ENCODE measurements around the gene MTHFR.
A peak's percentile ranks its signal among the peaks of the same experiment; 100 is the strongest.

Gene MTHFR

DNA sequence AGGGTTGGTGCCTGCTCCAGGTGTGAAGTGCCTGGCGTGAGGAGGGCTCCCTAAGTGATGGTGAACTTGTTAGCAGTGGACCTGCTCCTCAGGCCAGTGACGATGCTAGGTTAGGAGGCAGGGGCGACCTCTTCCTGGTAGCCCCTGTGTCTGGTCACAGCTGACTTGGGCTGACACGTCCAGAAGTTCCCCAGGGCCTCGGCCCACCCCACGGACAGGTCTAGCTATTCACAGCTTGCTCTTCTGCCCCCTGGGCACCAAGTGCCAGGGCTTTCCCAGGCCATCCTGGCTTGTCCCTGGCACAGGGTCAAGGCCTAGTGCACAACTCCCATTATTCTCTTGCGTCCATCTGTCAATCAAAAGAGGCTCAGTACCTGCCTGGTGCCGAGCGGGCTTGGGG, 54.7 kb downstream of the MTHFR start:
- no peak for DNase-seq

DNA sequence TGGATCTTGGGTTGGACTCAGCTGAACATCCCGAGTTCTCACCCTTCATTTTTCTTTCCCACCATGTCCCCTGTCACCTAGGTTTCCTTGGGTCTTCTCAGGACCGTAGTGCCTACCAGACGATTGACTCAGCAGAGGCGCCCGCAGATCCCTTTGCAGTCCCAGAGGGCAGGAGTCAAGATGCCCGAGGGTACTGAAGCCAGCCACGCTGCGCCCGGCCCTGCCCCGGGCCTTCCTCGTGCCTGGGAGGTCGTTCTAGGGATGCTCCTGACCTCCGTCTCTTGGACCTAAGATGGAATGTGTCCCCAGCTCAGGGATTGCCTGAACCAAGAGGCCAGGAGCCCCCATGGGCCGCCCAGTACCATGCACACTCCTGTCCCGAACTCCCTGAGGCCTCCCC, 55.8 kb downstream of the MTHFR start:
- no peak for DNase-seq

DNA sequence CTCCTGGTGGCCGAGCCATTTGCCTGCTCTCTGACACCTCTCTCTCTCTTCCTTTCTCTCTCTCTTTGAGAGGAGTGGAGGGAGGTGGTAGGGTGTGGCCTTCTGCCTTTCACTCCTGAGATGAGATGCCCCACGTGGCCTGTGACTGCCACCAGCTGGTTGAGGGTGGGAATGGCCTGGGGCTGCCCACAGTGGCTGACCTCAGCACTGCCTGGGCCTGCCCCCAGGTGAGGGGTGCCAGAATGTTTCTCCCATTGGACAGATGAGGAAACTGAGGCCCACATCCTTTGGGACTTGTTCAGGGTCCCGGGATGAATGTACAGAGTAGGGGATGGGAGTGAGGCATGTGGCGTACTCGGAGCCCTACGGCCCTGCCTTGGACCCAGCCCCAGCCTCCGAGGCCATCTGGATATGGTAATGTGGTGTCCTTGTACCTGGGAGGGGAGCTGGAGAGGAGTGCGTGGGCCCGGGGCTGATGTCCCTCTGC, 56.5 kb downstream of the MTHFR start:
- no peak for DNase-seq

DNA sequence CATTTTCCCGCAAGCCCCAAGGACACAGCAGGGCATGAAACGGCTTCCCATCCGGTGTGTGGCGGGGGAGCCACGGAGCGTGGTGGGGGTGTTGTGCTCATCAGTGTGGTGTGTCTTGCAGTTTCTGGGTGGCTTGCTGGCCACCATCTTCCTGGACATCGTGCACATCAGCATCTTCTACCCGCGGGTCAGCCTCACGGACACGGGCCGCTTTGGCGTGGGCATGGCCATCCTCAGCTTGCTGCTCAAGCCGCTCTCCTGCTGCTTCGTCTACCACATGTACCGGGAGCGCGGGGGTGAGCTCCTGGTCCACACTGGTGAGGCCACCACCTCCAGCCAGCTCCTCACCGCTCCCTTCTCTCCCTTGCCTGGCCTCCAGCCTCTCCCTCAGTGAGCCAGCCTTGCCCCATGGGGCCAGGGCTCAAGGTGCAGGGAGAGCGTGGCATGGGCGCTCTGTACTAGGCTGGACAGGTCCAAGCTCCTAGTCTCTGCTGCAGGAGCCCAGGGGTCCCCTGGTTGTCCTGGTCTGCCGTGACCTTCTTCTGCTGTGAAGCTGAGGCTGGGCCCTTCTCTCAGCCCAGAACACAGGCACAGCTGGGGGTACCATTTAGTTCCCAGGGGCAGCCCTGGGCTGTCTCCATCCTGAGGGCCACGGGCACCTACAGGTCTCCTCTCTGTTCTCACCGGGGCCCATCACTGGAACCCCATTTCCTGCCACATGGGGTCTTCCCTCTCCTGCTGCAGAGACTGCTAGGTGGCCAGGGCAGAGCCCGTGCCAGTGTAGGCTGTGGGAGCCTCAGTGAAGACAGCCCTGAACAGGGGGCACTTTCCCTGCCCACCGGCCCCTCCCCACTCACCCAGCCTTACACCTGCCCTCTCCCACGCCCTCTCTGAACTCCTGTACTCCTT, 57.2 kb downstream of the MTHFR start:
- DNase-seq: no peak

DNA sequence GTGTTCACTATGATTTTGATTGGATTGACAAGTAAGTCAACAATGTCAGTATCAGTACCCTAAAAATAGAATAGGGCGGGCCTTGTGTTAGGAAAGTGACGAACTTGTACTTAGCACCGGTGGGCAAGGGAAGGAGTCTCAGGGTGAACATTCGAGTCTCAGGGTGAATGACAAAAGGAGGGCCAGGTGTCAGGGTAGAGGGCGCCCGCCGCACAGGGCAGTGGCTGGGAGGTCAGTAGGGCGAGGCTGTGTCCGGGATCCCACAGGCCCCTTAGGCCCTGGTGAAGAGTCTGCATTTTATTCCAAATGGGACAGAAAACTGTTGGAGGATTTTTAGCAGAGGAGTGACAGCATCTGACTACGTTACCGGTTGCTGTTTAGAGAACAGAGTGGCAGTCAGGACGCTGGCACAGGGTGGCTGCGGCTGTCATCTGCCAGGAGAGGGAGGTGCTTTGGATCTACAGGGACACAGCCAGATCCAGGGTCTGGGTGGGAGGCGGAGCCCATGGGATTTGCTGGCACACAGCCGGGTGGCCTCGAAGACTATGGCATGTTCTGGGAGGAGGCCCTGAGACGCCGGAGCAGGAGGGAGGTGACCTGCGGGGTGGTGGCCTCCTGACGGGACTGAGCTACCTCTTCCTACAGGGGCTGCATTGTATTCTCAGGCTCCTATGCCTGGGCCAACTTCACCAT, 58.8 kb downstream of the MTHFR start:
- DNase-seq: no peak

DNA sequence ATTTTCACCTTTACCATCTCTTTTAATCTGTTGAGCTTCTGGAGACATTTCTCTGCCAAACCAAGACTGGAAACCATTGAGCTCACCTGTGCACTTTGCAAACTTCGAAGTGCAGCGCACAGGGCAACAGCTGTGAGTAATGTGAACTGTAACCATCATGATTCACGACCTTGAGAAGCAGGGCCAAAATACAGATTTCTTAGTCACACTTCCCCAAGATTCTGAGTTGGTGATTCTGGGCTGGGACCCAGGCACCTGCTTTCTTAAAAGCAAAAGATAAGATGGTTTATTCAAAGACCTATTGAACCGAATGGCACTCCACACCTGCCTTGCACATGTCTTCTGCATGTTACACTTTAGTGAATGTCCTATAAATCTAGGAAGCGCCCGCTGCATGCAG, 59.7 kb downstream of the MTHFR start:
- DNase-seq: no peak

DNA sequence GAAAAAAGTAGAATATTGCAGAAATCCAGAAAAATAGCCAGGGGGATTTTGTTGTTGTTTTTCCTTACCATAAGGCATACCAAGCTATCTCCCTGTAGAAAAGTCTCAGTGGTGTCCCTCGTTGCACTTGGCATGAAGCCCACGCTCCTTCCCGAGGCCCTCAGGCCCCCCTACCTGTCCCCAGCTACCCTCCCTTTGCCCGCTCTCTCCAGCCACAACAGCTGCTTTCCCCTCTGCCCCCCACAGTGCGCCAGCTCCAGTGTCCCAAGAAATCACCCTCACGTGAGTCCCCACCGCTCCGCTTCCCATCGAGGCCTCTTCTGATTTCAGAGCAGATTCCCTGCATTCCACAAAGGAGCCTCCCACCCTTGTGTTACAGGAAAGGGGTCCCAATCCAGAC, 61.5 kb downstream of the MTHFR start:
- DNase-seq: no peak

DNA sequence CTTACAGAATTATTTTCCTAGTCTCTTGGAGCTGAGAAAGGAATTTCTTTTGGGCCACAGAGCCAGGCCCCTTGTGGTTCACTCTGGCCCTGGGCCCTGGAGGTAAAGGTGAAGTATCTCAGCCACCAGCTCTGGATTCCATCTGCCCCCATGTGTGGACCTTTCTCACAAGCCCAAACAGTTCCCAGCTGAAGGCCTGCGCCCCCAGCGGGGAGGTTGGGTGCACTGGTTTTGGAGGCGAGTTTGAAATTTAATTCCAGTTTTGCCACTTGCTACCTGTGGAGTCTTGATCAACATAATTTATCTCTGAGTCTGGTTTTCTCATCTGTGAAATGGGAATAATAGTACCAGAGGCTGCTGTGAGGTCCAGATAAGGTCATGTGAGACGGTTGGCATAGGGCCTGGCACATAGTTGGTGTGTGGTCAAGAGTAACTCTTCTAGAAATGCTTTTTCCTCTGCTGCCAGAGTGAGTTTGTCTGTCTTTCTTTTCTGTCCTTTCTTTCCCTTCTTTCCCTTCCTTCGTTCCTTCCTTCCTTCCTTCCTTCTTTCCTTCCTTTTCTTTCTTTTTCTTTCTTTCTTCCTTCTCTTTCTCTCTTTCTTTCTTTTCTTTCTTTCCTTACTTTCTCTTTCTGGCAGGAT, 63.7 kb downstream of the MTHFR start:
- no peak for DNase-seq

DNA sequence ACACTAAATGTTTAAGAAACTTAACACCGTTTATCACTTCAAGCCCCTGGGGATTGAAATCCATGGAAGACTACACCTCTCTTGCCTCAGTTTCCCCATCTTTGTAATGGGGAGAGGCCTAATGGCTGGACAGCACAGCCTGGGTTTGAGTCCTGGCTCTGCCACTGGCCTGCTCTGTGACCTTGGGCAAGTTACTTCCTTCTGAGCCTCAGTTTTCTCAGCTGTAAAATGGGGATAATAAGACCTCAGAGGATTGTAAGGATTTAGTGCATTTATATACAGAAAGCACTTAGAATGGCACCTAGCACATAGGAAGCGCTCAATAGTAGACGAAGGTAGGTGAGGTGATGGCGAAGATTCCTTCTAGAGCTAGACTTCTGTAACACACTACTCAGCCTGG, 64.3 kb downstream of the MTHFR start:
- no peak for DNase-seq

DNA sequence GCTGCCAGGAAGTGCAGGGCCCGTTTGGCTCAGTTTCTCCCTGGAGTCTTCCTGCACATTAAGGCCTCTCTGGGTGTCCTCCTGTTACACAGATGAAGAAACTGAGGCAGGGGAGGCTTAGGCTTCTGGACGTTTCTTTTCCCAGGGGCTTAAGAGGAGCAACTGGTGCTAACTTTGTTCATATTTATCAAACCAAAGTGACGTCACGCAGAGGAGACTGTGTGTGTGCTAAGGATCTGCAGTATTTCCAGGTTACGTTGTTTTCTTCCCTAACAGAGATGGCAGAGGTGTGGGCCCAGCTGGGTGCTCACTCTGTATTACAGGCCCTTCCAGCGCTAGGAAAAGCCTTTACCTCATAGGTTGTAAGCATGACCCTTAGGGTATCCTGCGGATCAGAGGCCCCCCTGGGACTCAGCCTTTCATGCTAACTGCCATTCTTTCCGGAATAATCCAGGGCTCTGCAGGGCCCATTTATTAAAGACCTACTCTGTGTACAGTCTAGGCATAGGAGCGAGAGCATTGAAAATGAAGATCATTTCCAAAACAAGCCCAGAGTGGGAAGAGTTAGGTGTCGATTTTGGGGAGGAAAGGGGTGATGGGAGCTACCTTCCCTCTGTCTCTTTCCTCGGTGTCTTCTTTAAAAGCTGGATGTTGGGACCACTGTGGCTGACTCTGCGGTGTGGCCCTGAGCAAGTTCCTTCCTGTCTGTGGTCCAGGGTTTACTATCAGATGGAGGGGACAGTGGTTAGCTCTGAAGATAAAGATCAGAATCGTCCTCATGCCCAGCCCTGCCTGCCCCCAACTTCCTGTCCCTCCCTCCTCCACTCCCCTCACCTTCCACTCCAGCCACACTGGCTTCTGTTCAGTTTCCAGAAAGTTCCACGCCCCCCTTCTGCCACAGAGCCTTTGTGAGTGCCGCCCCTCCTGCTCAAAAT, 65.2 kb downstream of the MTHFR start:
- no peak for DNase-seq

DNA sequence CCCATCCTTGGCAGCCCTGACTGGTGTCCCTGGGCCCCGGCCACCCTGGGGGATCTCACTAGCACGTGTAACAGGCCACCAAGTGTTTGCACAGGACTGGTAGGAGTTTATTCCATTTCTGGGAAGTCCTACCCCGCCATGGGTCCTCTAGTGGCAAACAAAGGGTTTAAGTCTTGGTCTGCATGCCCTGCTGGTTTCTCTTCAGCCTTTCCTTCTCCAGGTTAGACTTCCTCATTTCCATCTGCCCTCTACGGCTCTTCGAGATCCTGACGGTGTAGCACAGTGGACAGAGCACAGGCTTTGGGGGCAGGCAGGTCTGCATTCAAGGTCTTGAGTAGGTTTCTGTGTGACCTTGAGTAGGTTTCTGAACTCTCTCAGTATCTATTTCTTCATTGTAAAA, 67.0 kb downstream of the MTHFR start:
- DNase-seq: no peak

DNA sequence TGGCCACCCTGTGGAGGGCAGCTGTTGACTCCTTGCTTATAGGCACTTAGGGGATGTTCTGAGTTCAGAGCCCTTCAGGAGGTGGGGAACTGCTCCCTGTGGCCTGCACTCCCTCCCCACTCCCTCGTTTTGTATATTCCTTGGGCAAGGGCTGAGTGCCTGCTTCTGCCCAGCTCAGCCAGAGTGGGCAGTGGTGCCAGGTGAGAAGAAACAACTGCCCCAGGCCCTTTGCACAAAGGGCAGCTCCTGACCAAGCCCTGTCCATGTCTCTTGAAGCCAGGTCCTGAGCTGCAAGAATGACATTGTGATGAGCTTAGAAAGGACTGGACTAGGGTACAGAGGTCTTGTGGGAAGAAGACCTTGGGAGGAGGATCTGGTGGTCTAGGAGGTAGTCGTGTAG, 67.7 kb downstream of the MTHFR start:
- no peak for DNase-seq

DNA sequence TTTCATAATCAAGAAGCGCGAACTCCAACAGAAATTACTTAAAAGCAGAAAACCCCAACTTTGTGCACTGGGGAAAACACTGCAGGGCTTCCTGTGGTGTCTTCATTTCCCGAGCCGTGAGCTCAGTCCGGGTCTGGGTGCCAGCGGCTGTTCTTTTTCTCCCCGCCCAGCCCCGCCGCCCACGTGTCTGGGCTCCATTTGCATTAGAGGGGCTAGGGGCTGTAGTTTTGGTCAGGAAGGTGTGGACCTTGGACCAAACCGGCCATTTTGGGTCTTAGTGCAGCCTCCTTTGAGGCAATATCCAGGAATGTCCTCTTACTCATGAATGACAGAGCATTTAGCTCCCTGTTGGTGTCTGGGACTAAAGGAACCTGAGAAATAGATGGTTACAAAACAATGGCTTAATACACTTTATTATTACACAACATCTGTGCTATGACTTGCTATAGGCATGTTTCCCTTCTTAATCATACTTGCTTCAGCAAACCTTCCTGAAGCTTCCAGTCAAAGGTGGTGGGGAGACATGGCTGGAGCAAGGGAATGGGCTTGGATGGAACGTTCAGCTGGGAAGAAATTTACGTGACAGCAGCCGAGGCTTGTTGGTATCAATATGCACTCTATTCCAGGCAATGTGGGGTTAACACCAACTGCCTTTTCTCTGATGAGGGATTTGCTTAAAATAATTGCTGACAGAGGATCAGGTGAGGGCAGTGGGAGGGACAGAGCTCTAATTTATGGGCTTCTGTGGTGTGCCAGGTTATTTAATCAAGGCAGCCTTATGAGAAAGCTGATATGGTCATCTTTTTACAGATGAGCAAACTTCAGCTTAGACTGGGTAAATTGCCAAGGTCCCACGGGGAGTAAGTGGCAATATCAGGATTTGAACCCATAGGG, 68.8 kb downstream of the MTHFR start:
- no peak for DNase-seq

DNA sequence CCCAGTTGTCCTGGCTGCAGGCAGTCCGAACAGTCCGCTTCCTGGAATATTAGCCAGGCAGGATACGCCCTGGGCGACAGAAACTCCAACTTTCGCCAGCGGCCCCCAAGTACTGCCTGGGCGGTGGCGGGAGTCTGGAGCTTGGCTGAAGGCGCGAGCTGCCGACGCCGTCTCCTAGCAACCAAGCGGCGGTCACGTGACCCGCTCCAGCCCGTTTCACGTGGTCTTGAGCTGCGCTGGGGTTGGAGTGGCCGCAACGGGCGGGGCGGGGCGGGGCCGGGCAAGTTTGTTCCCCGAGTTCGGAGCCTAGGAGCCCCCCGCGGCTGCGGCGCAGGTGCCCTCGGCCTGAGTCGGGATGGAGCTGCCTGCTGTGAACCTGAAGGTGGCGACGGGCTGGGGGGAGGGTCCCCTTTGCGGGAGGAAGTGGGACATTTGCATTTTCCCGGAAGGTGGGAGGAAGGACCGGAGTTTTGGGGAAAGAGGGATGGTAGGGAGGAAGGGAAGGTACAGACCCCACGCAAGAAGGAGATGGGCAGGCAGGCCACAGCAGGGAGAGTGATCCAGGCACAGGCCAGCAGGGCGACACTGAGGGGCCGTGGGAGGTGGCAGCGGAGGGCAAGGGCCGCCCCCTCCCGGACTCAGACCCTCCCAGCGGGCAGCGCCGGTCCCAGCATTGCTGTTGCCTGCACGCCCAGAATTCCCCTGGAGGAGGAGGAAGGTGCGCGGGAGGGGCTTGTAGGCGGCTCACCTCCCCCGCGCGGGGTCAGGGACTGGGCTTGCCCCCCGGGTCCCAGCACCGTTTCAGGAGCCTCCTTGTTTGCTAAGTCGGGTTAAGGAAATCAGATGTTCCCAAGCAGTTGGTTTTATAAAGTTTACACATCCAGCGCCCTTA, 69.7 kb downstream of the MTHFR start, which contains the start of gene AGTRAP:
Gene AGTRAP, plus strand, starts transcription at position 283 of the 892 bp plus-strand sequence. Its CDS starts 73 bp downstream, at position 356.
- peak; percentile 88 for DNase-seq
